Tibial artery (tissue), 4 donors: ENCODE measurements around the gene AMPD3.

Experiments used
- DNase-seq, 2 donors: peaks; one replicate each; pipeline ENCODE4 v3.0.0-alpha.2; 2019
- H3K27ac ChIP-seq, 2 donors: fragments of 200-600 bp; sonication (generic) in 1 of 2; 1 replicate in 1 of 2; 2 replicates in 1 of 2; pipeline ENCODE4 v1.5.1; 2018 to 2019; ENCODE audit warnings: mild to moderate bottlenecking in 1 of 2
- H3K27me3 ChIP-seq, 2 donors: fragments of 200-600 bp; sonication (generic) in 1 of 2; one replicate each; pipeline versions ENCODE4 v1.5.1 to v1.6.0; 2016 to 2019
- H3K36me3 ChIP-seq, 3 donors: fragments of 200-600 bp; sonication (generic) in 2 of 3; one replicate each; pipeline ENCODE4 v1.5.1; 2016 to 2019; ENCODE audit warnings: mild to moderate bottlenecking in 2 of 3
- H3K4me1 ChIP-seq, 4 donors: fragments of 200-600 bp; sonication (generic) in 2 of 4; 1 replicate in 3 of 4; 2 replicates in 1 of 4; pipeline ENCODE4 v1.5.1; 2016 to 2019
- H3K4me3 ChIP-seq, 2 donors: fragments of 200-600 bp; sonication (generic) in 1 of 2; 1 replicate in 1 of 2; 2 replicates in 1 of 2; pipeline ENCODE4 v1.5.1; 2018 to 2019; ENCODE audit warnings: mild to moderate bottlenecking in 2 of 2
- H3K9me3 ChIP-seq, 3 donors: fragments of 200-600 bp; sonication (generic) in 1 of 3; one replicate each; pipeline ENCODE4 v1.5.1; 2016 to 2019
- intact Hi-C: fragments of 100-400 bp; cut with DNase I; formaldehyde crosslinking; loops from one replicate; pipeline ENCODE4 v1.15.0; 2023; ENCODE audit warnings: low total_unique reads
- TF ChIP-seq, protein P1 (sequence below), 2 experiments: fragments of 200-600 bp in 1 of 2; fragments of 450-650 bp in 1 of 2; IDR thresholded peaks; one replicate each; pipeline ENCODE4 v1.5.1; 2017 to 2019; ENCODE audit warnings: antibody characterized with exemption in 2 of 2, mild to moderate bottlenecking in 1 of 2, moderate library complexity in 1 of 2

The AMPD3 gene

DNA sequence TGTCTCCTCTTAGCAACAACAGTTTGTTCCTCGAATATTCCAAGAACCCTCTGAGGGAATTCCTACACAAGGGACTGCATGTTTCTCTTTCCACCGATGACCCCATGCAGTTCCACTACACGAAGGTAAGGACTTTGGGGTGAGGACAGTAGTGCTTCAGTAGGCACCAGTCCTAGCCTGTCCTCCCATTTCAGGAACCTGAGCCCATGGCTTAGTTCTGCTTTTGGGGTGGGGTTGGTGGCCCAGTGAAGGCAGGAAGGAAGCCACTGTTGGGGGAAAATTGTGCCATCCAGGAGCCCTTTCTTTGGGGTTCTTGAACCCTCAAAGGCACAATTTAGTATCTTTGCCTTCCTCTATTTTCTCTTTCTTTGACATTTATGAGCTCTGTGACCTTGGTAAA lies 47.7 kb downstream of the AMPD3 start:
- Histone ChIP-seq H3K4me3 (no peak overlapping the region), H3K9me3 (no peaks in the 10 kb centered on the region), H3K4me1 (no peaks in the 10 kb centered on the region), H3K27ac (no peak overlapping the region), H3K27me3 (no peaks in the 10 kb centered on the region), H3K36me3 (peaks cover 0 to 35% (median 0%) of the 10 kb centered on the region in 3 donors)
- intact Hi-C loops = no loop called here
- DNase-seq = no peak
- TF ChIP-seq, protein P1, sequence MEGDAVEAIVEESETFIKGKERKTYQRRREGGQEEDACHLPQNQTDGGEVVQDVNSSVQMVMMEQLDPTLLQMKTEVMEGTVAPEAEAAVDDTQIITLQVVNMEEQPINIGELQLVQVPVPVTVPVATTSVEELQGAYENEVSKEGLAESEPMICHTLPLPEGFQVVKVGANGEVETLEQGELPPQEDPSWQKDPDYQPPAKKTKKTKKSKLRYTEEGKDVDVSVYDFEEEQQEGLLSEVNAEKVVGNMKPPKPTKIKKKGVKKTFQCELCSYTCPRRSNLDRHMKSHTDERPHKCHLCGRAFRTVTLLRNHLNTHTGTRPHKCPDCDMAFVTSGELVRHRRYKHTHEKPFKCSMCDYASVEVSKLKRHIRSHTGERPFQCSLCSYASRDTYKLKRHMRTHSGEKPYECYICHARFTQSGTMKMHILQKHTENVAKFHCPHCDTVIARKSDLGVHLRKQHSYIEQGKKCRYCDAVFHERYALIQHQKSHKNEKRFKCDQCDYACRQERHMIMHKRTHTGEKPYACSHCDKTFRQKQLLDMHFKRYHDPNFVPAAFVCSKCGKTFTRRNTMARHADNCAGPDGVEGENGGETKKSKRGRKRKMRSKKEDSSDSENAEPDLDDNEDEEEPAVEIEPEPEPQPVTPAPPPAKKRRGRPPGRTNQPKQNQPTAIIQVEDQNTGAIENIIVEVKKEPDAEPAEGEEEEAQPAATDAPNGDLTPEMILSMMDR (IDR thresholded peaks at IDR 0.05) = no peak

DNA sequence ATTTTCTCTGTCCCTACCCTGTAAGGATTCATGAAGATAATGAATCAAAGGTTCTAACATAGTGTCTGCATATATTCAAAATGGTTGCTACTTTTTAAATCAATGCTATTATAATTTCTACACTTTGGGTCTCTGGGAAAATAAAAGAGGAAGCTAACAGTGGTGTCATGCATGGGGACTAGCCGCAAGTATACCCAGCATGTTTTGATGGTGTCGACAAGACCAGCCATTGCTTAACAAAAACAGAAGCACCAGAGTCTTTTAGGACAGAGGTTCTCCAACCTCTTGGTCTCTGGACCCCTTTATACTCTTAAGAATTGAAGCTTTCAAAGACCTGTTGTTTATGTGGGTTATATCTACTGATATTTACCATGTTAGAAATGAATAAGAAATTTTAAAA lies 48.2 kb downstream of the AMPD3 start:
- DNase-seq = no peak
- peaks cover 0 to 35% (median 0%) of the 10 kb centered on the region in 3 donors for H3K36me3 ChIP-seq

DNA sequence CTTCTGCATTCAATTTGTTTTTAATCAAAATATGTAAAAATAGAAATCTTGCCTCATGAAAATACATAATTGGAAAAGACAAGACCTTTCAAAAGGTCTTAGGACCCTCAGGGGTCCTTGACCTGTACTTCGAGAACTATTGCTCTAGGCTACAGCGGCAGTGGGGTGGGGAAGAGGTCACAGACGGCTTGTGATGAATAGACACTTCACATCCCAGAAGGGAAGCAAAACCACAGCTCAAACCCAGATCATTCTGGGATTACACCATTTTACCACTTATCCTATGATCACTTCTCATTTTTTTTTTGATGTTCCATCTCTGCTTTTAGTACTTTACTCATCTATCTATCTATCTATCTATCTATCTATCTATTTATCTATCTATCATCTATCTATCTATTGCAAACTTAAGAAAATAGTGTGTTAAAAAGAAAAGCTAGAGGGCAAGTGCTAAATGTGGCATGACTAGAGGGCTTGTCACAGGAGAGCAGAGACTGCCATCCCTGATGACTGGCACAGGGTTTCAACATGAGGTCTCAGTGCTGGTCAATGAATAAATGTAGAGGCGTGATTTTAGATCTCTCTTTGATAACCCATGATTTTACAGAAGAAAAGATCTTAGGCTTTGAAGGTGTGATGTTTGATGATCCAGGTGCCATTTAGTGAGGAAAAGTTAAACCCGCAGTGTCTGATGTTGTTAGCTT lies 48.9 kb downstream of the AMPD3 start:
- TF ChIP-seq, protein P1 (IDR thresholded peaks at IDR 0.05) = no peak
- no peaks in the 10 kb centered on the region for H3K4me1 ChIP-seq
- no peaks in the 10 kb centered on the region for H3K27me3 ChIP-seq
- no peaks in the 10 kb centered on the region for H3K9me3 ChIP-seq
- H3K36me3 ChIP-seq = peaks cover 0 to 29% (median 0%) of the 10 kb centered on the region in 3 donors
- H3K4me3 ChIP-seq = no peak overlapping the region
- DNase-seq = no peak
- H3K27ac ChIP-seq = no peak overlapping the region
- intact Hi-C loops = no loop called here

More for the DNA sequence above, 48.2 kb downstream of the AMPD3 start:
- no peak overlapping the region for H3K4me3 ChIP-seq
- H3K27ac ChIP-seq = no peak overlapping the region
- H3K9me3 ChIP-seq = no peaks in the 10 kb centered on the region
- H3K27me3 ChIP-seq = no peaks in the 10 kb centered on the region
- intact Hi-C loops = no loop called here
- no peaks in the 10 kb centered on the region for H3K4me1 ChIP-seq
- TF ChIP-seq, protein P1 (IDR thresholded peaks at IDR 0.05) = no peak

DNA sequence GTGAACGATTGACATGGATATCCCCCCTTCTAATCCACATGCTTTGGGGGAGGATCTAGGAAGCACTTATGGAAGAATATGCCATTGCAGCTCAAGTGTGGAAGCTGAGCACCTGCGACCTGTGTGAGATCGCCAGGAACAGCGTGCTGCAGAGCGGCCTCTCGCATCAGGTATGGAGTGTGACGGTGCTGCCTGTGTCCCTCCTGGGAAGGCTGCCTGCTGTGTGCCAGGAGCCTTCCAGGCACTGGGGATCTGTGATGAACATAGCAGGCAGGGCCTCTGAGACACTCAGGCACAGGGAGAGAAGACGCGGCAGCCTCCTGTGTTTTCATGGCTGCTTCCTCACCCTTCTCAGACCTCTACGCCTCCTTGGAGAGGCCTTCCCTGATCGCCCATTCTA lies 49.4 kb downstream of the AMPD3 start:
- no peaks in the 10 kb centered on the region for H3K27me3 ChIP-seq
- no peak for DNase-seq
- H3K4me3 ChIP-seq = no peak overlapping the region
- H3K9me3 ChIP-seq = no peaks in the 10 kb centered on the region
- intact Hi-C loops = no loop called here
- peaks cover 0 to 29% (median 0%) of the 10 kb centered on the region in 3 donors for H3K36me3 ChIP-seq
- H3K27ac ChIP-seq = no peak overlapping the region
- H3K4me1 ChIP-seq = no peaks in the 10 kb centered on the region
- TF ChIP-seq, protein P1 (IDR thresholded peaks at IDR 0.05) = no peak

DNA sequence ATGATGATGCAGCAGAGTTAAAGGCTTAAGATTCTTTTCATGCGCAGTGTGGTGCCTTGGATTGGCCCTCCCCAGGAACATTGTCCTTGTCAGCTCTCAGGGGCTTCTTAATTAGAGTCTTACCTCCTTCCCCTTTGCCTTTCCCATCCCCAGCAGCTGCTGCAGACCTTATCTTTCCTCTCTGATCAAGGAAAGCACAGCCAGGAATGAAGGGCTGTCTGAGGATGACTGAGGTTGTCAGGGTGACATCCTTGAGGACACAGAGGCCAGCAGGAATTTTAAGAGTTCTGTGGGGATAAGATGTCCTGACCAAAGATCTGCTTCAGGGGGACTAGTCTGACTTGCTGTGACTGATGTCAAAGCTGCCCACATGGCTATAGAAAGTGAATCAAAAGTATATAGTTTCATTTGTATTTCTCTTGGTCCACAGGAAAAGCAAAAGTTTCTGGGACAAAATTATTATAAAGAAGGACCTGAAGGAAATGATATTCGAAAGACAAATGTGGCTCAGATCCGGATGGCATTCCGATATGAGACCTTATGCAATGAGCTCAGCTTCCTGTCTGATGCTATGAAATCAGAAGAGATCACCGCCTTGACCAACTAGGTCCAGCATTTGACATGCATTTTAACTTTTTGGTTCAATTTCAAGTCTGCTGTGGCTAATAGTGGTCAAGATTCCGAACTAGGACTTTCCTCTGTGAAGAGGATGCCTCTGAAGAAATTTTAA lies 50.4 kb downstream of the AMPD3 start:
- H3K9me3 ChIP-seq = no peaks in the 10 kb centered on the region
- H3K4me1 ChIP-seq = no peaks in the 10 kb centered on the region
- no peak overlapping the region for H3K4me3 ChIP-seq
- intact Hi-C loops = no loop called here
- H3K27ac ChIP-seq = no peak overlapping the region
- H3K27me3 ChIP-seq = no peaks in the 10 kb centered on the region
- TF ChIP-seq, protein P1 (IDR thresholded peaks at IDR 0.05) = no peak
- H3K36me3 ChIP-seq = peaks cover 0 to 23% (median 0%) of the 10 kb centered on the region in 3 donors
- DNase-seq = no peak
